ENCODE data around the gene RPAP3. TPM values are rescaled to one million over a fixed set of nuclear protein-coding genes. Genes with fewer than 3 reads are reported as not detected.
A peak's percentile ranks its signal among the peaks of the same experiment; 100 is the strongest.

Gene RPAP3
- total RNA-seq, 1 experiment from 2014 or later: 48.9 TPM

DNA sequence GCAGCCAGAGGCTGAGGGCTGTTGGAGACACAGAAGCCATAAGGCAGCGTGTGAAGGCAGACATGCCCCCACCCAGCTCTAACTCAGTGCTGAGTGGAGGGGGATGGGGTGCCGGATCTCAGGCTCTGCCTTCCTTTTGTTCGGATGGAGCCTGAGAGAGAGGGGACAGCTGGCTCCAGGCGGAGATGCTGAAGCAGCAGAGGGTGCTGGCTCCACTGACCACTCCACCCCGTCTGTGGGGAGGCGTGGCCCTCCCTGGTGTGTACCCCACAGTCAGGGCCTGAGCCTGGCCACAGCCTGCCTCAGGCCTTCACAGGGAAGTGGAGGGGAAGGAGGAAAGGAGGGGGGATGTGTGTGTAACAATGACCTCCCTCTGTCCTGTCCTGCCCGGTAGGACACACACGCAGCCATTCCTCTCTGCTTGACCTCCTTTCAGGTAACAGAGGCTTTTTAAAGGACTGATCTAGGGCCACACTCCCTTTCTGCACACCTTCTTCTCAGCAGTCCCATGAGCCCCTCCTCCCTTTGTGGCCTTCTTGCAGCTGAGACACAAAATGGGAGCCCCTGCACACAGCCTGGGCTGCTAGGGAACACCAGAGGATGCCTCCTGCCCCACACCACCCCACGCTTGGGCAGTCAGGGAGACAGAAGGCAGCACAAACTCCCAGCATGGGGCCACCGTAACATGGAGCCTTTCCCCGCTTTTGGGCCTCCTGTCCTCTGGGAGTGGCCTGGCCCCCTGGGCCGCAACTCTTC, 29.1 kb upstream of the RPAP3 start:
- H3K9me3 ChIP-seq (ENCODE audit: control insufficient read depth, low read depth, low read length): no peaks in the 10 kb centered on the region
- Mint-ChIP-seq H3K27ac (peak overlapping the region; percentile 57 to 88 (median 63); a peak in 5 of 7 replicates), H3K9me3 (no peaks in the 10 kb centered on the region), H3K4me3 (no peak overlapping the region; a peak in 1 of 5 replicates), H3K27me3 (ENCODE audit: low read depth) (peaks cover 6% of the 10 kb centered on the region), H3K4me1 (peaks cover 18 to 27% of the 10 kb centered on the region in 2 experiments), H3K36me3 (ENCODE audit: insufficient read depth in 1 of 3, low read depth in 3 of 3) (no peaks in the 10 kb centered on the region)
- TF ChIP-seq, protein P1, sequence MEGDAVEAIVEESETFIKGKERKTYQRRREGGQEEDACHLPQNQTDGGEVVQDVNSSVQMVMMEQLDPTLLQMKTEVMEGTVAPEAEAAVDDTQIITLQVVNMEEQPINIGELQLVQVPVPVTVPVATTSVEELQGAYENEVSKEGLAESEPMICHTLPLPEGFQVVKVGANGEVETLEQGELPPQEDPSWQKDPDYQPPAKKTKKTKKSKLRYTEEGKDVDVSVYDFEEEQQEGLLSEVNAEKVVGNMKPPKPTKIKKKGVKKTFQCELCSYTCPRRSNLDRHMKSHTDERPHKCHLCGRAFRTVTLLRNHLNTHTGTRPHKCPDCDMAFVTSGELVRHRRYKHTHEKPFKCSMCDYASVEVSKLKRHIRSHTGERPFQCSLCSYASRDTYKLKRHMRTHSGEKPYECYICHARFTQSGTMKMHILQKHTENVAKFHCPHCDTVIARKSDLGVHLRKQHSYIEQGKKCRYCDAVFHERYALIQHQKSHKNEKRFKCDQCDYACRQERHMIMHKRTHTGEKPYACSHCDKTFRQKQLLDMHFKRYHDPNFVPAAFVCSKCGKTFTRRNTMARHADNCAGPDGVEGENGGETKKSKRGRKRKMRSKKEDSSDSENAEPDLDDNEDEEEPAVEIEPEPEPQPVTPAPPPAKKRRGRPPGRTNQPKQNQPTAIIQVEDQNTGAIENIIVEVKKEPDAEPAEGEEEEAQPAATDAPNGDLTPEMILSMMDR (conservative IDR thresholded peaks at IDR 0.05): no peak
- no CpG with 5 or more reads among the region's 12 CpGs for WGBS (ENCODE audit: extremely low coverage, insufficient read length, low lambda C conversion rate)
- H2AK5ac ChIP-seq (ENCODE audit: insufficient read length, low read length): no peak overlapping the region
- no peak overlapping the region for H2AFZ ChIP-seq (ENCODE audit: low read length)
- H4K8ac ChIP-seq (replicated peaks; ENCODE audit: insufficient read length, low read depth, low read length): no peak overlapping the region
- no peak overlapping the region for H3K4ac ChIP-seq (ENCODE audit: low read depth, low read length)
- no peak overlapping the region for H4K5ac ChIP-seq (ENCODE audit: insufficient read length, low read depth, low read length)
- no peak overlapping the region for H4K91ac ChIP-seq (ENCODE audit: insufficient read length, low read depth, low read length)
- no peak overlapping the region for H3K27ac ChIP-seq (ENCODE audit: insufficient read length, low read depth, low read length)
- no peak overlapping the region for H3T11ph ChIP-seq (ENCODE audit: low read length)
- no peaks in the 10 kb centered on the region for H3K79me1 ChIP-seq (ENCODE audit: insufficient read depth, low read depth, low read length, poor library complexity, severe bottlenecking)
- H3K79me2 ChIP-seq (ENCODE audit: insufficient read depth, low read length): no peaks in the 10 kb centered on the region
- no peak overlapping the region for H2BK20ac ChIP-seq (ENCODE audit: low read depth, low read length, poor library complexity, severe bottlenecking)
- no peak overlapping the region for H3K23ac ChIP-seq (ENCODE audit: insufficient read length, low read depth, low read length)
- H3K23me2 ChIP-seq (ENCODE audit: insufficient read length, low read depth, low read length, poor library complexity, severe bottlenecking): no peaks in the 10 kb centered on the region
- peak overlapping the region; percentile 51 for H3K14ac ChIP-seq (ENCODE audit: insufficient read depth, low read length)
- no peak overlapping the region for H3K56ac ChIP-seq (ENCODE audit: insufficient read length, low read depth, low read length)
- peaks cover 3% of the 10 kb centered on the region; the same call in 1 of the 2 replicates for H3K4me1 ChIP-seq (ENCODE audit: insufficient read depth, low read length)
- DNase-seq: peak; percentile 66
- H3K18ac ChIP-seq (ENCODE audit: insufficient read length, low read depth, low read length): peak overlapping the region; percentile 25
- no peak overlapping the region for H3K9ac ChIP-seq (ENCODE audit: extremely low read depth, insufficient read length, low read length)
- no peak overlapping the region for H2BK120ac ChIP-seq (ENCODE audit: low read depth, low read length, poor library complexity, severe bottlenecking)
- no peak overlapping the region for H2BK15ac ChIP-seq (ENCODE audit: low read depth, low read length)
- H4K20me1 ChIP-seq (ENCODE audit: control insufficient read depth, insufficient read depth, insufficient read length): no peaks in the 10 kb centered on the region
- H2BK5ac ChIP-seq (ENCODE audit: insufficient read length, low read length): no peak overlapping the region
- H2BK12ac ChIP-seq (ENCODE audit: insufficient read length, low read depth, low read length): no peak overlapping the region
- H3K4me2 ChIP-seq (ENCODE audit: insufficient read depth, insufficient read length, low read length): no peak overlapping the region
- H3K27me3 ChIP-seq (ENCODE audit: insufficient read depth, low read length): no peaks in the 10 kb centered on the region

Data from H9 (cell line).